Camera-type eye (tissue), 1 donor: ENCODE results near the gene ESAM. TPM values are rescaled to one million over a fixed set of nuclear protein-coding genes. Genes with fewer than 3 reads are reported as not detected.

ENCODE experiments used
- total RNA-seq: library from RNA; depleted of rRNA; stranded (reverse); fragments of >200 nt; gene quantifications from one replicate; pipeline ENCODE4 v1.2.3, GENCODE V29; 2014

ESAM gene, protein sequence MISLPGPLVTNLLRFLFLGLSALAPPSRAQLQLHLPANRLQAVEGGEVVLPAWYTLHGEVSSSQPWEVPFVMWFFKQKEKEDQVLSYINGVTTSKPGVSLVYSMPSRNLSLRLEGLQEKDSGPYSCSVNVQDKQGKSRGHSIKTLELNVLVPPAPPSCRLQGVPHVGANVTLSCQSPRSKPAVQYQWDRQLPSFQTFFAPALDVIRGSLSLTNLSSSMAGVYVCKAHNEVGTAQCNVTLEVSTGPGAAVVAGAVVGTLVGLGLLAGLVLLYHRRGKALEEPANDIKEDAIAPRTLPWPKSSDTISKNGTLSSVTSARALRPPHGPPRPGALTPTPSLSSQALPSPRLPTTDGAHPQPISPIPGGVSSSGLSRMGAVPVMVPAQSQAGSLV
- total RNA-seq = 25.6 TPM

DNA sequence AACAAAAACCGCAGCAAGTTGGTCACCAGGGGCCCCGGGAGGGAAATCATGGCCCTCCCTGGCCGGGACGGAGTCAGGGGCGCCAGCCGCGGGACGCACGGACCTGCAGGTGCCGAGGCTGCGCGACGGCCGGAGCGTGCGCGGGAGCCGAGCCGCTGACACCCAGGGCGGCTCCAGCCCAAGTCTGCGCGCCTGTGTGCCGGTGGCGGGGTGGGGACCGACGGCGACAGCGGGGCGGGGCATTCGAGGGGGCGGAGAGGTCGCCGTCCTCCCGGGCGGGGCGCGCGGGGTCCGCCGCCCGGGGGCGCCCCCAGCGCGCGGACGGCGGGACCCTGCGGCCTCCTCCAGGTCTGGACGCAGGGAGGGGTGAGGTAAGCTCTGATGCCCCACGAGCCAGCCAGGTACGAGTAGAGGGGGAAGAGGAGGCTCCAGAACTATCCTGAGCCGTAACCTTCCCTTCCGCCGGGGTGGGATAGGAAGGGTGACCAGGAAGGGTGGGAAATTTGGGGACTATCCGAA is at the start of gene ESAM:
Gene ESAM (minus strand): TSS at position 186 of the 519 bp plus-strand sequence. CDS start 136 bp downstream, at position 50.

GRCh38 chr11:124800226-124800929 is 38.3 kb upstream of the ESAM start, which contains the start of gene MSANTD2:
Gene MSANTD2 (minus strand): TSS chr11:124800406. CDS start chr11:124800380, 26 bp downstream.

GRCh38 chr11:124751741-124752470 is 10.2 kb downstream of the ESAM start, which contains the start of gene VSIG2:
Gene VSIG2 (minus strand): TSS chr11:124752255. CDS start chr11:124752137, 118 bp downstream.

GRCh38 chr11:124739479-124740276 is 22.4 kb downstream of the ESAM start, which contains the start of gene NRGN:
Gene NRGN (plus strand): TSS chr11:124739942. CDS start chr11:124740085, 143 bp downstream.

Other genes with a start within 250 kb of the ESAM start
- not detected for gene OR8B12, start 218.6 kb downstream of the ESAM start, total RNA-seq
- gene OR8A1, start 192.3 kb downstream of the ESAM start, total RNA-seq = not detected
- gene PANX3, start 150.9 kb downstream of the ESAM start, total RNA-seq = not detected
- gene TBRG1, start 139.4 kb downstream of the ESAM start, total RNA-seq = 24.1 TPM
- gene SIAE, start 88.6 kb downstream of the ESAM start, total RNA-seq = 7.4 TPM
- 7.8 TPM for gene SPA17, start 88.4 kb downstream of the ESAM start, total RNA-seq
- gene NRGN, start 22.3 kb downstream of the ESAM start, total RNA-seq = 1.2 TPM
- 0.55 TPM for gene VSIG2, start 10.0 kb downstream of the ESAM start, total RNA-seq
- gene MSANTD2, start 38.1 kb upstream of the ESAM start, total RNA-seq = 36.9 TPM
- gene ROBO3, start 103.1 kb upstream of the ESAM start, total RNA-seq = 17.6 TPM
- 17.7 TPM for gene ROBO4, start 135.6 kb upstream of the ESAM start, total RNA-seq
- gene HEPN1, start 157.0 kb upstream of the ESAM start, total RNA-seq = not detected
- gene HEPACAM, start 173.8 kb upstream of the ESAM start, total RNA-seq = 1.1 TPM
- gene CCDC15, start 191.9 kb upstream of the ESAM start, total RNA-seq = 5.2 TPM